ENCODE results near the gene AGPS. TPM values are rescaled to one million over a fixed set of nuclear protein-coding genes. Genes with fewer than 3 reads are reported as not detected.

AGPS gene
- total RNA-seq, 1 experiment from 2014 or later = 60.9 TPM

- WGBS (ENCODE audit: extremely low coverage, insufficient read length, low lambda C conversion rate) = no CpG with 5 or more reads among the region's 10 CpGs
- no peak overlapping the region; a peak in 1 of 5 replicates for H3K4me3 Mint-ChIP-seq
- no peak overlapping the region for H3K27ac ChIP-seq (ENCODE audit: insufficient read length, low read depth, low read length)
Observed at GRCh38 chr2:177545981-177546585, 153.5 kb downstream of the AGPS start.

More at GRCh38 chr2:177545981-177546585, 153.5 kb downstream of the AGPS start:
- no peaks in the 10 kb centered on the region for H3K4me1 Mint-ChIP-seq
- Histone ChIP-seq H3T11ph (ENCODE audit: low read length) (no peak overlapping the region), H2AK5ac (ENCODE audit: insufficient read length, low read length) (no peak overlapping the region), H3K9me3 (ENCODE audit: control insufficient read depth, low read depth, low read length) (peaks cover 11% of the 10 kb centered on the region), H4K5ac (ENCODE audit: insufficient read length, low read depth, low read length) (no peak overlapping the region), H2BK20ac (ENCODE audit: low read depth, low read length, poor library complexity, severe bottlenecking) (no peak overlapping the region), H2BK15ac (ENCODE audit: low read depth, low read length) (no peak overlapping the region), H3K14ac (ENCODE audit: insufficient read depth, low read length) (no peak overlapping the region), H3K18ac (ENCODE audit: insufficient read length, low read depth, low read length) (no peak overlapping the region), H3K79me2 (ENCODE audit: insufficient read depth, low read length) (no peaks in the 10 kb centered on the region), H2BK12ac (ENCODE audit: insufficient read length, low read depth, low read length) (no peak overlapping the region), H2AFZ (ENCODE audit: low read length) (no peak overlapping the region), H4K8ac (replicated peaks; ENCODE audit: insufficient read length, low read depth, low read length) (no peak overlapping the region), H3K27me3 (ENCODE audit: insufficient read depth, low read length) (no peaks in the 10 kb centered on the region), H4K20me1 (ENCODE audit: control insufficient read depth, insufficient read depth, insufficient read length) (no peaks in the 10 kb centered on the region), H4K91ac (ENCODE audit: insufficient read length, low read depth, low read length) (no peak overlapping the region), H2BK120ac (ENCODE audit: low read depth, low read length, poor library complexity, severe bottlenecking) (no peak overlapping the region), H3K4me1 (ENCODE audit: insufficient read depth, low read length) (no peaks in the 10 kb centered on the region), H2BK5ac (ENCODE audit: insufficient read length, low read length) (no peak overlapping the region), H3K79me1 (ENCODE audit: insufficient read depth, low read depth, low read length, poor library complexity, severe bottlenecking) (no peaks in the 10 kb centered on the region), H3K4ac (ENCODE audit: low read depth, low read length) (no peak overlapping the region), H3K4me2 (ENCODE audit: insufficient read depth, insufficient read length, low read length) (no peak overlapping the region), H3K23me2 (ENCODE audit: insufficient read length, low read depth, low read length, poor library complexity, severe bottlenecking) (no peaks in the 10 kb centered on the region), H3K23ac (ENCODE audit: insufficient read length, low read depth, low read length) (no peak overlapping the region), H3K9ac (ENCODE audit: extremely low read depth, insufficient read length, low read length) (no peak overlapping the region), H3K56ac (ENCODE audit: insufficient read length, low read depth, low read length) (no peak overlapping the region)
- peaks cover 10 to 17% (median 14%) of the 10 kb centered on the region in 3 experiments for H3K36me3 Mint-ChIP-seq (ENCODE audit: insufficient read depth in 1 of 3, low read depth in 3 of 3)
- no peak for TF ChIP-seq CTCF (conservative IDR thresholded peaks at IDR 0.05)
- DNase-seq = no peak
- no peaks in the 10 kb centered on the region; the same call in none of the 2 replicates for H3K27me3 Mint-ChIP-seq (ENCODE audit: low read depth)
- H3K9me3 Mint-ChIP-seq = peaks cover 16 to 18% of the 10 kb centered on the region in 2 experiments
- H3K27ac Mint-ChIP-seq = no peak overlapping the region
